GM18909 (cell line): ENCODE results near the gene TRIL.

Experiments
- ATAC-seq: cut with Tn5 transposase; IDR thresholded peaks from one replicate; pipeline ENCODE4 v1.9.1; 2021; ENCODE audit warnings: mild to moderate bottlenecking; ENCODE audit not compliant: unreplicated experiment, poor library complexity

Gene TRIL

DNA sequence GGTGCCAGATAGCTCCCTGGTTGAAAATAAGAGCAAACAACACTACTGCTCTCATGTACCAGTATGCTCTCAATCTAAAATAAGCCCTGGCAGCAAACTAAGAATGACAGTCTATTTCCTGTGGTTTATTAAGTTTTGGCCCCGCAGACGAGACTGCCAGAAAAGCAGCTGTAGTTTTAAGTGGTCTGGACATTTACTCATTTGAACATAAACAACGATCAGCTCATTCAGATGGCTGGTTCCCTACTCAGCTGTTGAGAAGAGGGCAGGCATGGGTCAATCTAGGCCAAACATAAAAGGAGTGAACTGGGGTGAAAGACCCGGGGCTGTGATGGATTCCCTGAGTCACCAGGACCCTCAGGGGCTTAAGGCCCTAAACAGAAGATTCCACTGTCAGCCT is 4.5 kb downstream of the TRIL start:
- no peak for ATAC-seq

DNA sequence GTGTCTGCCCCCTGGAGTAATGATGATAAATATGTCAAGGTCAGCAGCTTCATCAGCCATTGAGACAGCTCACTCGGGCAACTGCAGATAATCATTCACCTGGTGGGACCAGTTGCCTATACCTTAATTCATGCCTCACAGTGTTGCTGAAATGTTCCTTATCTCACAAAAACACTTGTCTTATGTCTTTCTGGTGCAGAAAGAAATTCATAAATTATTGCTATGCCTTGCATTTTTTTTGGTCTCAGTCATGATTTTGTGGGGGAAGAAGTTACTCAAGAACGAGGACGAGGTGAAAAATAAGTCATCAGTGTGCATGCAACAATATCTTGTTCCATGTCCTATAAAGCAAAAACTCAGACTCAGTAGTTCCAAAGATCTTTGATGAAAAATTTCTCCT is 16.0 kb downstream of the TRIL start:
- ATAC-seq: no peak

- ATAC-seq: no peak
Measured at GRCh38 chr7:28941633-28942032, 16.5 kb downstream of the TRIL start.

GRCh38 chr7:28940741-28941384 is 17.3 kb downstream of the TRIL start:
- ATAC-seq: no peak

GRCh38 chr7:28939844-28940544 is 18.1 kb downstream of the TRIL start:
- no peak for ATAC-seq

DNA sequence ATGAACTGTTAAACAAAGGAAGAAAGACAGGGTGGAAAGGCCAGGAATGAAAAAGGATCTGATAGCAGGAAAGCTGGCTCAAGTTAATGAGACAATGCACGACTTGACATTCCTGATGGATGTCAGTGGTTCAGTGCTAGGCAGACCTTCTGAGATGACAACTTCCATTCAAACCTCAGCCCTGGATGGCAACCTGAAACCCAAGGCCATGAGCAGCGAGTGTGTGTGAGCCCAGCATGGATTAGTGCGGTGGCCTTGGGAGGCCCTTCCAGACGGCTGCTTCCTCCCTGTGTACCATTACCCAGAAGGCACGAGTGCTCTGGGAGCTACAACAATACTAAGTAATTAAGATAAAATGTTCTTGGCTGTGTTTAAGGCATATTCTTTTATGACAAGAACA is 18.8 kb downstream of the TRIL start:
- ATAC-seq: no peak

DNA sequence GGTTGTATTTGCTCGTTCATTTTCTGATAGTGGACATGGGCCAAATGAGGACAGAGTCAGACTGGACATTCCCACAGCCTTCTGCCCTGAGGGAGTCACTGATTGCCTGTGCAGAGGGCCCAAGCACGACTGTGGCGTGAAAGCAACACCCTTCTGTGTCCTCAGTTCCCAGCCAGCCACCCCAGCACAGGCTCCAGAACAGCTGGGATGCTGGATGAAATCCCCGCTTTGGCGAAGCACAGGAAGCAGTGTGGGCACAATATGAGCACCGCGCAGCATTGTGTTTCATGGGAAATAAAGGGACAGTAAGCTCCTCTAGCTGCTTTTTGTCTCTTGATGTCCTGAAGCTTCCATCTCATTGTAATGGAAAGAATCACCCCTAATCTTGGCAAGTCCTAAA is 20.5 kb downstream of the TRIL start:
- no peak for ATAC-seq

DNA sequence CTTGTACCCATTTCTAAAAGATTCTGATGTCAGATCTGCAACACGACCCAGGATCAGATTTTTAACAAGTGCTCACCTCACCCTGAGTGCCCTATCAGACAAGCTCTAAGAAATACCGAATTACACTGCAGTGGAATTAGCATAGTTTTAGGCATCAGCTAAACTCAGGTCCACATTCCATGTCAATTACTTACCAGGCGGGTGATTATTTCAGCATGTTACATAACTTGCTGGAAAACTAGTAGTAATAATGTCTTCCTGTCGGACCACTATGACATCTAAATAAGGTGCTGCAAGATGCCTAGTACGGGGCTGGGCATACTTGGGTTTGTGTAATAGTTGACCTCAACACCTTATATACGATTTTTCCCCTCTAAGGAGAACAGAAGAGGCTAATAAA is 21.0 kb downstream of the TRIL start:
- ATAC-seq: no peak

DNA sequence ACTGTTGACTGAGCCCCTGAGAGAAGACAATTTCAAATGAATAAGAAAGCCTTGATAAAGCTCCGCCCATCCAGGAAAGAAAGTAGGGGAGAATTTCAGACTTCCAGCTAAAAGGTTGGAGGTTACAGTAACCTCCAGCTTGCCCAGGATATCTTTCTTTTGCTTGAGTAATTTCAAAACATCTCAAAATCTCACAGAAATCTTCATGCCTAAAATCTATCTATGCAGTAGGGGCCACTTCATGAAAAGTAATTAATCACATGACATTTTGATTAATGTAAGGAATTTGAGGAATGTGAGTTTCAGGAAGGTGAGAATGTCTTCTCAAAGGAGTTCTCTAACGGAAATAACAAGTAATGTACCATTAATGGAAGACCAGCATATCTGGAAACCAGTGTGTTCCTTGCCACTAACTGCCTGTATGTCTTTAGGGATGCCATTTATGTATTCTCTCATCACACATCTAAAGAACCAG is 24.2 kb downstream of the TRIL start:
- no peak for ATAC-seq

- no peak for ATAC-seq
Measured at GRCh38 chr7:28931565-28931964, 26.6 kb downstream of the TRIL start.

DNA sequence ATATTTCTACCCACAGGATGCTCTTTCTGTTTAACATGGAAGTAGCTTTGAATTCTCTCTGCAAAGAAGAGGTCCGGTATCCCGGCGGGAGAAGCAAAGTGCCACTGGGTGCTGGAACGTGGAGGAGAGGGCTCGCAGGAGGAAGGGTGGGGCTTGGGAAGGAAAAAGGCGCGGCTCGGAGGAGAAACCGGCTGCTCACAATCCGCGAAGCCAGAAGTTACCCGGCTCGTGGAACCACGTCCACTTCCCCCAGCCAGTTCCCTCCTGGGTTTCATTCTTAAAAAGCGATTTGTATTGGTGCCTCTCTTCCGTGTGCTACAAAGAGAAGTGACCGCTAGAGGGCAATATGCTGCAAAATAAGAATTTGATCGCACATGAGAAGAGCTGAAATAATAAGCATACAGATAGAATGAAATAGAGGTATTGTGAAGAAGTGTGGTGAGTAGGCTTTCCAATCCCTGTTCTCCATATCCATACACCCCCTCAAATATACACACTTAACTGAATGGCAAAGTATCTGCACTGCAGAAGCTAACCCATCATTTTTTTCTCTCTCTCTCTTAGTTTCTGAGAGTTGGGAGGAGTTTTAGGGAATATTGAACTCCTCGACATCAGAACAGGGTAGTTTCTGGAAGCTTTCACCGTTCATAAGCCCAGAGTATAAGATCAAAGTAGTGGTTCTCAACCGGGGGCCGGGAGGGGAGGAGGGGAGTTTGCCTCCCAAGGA is 31.1 kb downstream of the TRIL start:
- peak; percentile 89 for ATAC-seq

- ATAC-seq: no peak
Measured at GRCh38 chr7:28922624-28923331, 35.4 kb downstream of the TRIL start.

DNA sequence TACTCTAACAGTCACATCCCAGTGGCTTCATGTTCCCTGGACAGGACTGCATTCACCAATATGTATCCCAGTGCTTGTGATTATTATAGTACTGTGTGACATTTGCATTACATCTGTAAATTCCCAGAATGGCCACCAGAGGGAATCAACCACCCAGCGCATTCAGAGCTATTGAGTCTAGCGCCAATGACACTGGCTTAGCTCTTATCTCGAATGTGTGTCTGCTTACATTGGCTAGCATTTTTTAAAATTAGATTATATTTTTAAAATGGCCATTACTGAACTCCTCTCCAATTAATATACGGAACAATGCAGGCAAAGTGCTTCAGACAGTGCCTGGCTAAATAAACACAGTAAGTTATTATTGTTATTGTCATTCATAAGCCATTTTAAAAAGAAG is 36.3 kb downstream of the TRIL start:
- peak; percentile 80 for ATAC-seq

- ATAC-seq: no peak
Measured at GRCh38 chr7:28920424-28920823, 37.7 kb downstream of the TRIL start.

GRCh38 chr7:28919510-28919909 is 38.6 kb downstream of the TRIL start:
- no peak for ATAC-seq

GRCh38 chr7:28908775-28909174 is 49.4 kb downstream of the TRIL start:
- ATAC-seq: no peak

DNA sequence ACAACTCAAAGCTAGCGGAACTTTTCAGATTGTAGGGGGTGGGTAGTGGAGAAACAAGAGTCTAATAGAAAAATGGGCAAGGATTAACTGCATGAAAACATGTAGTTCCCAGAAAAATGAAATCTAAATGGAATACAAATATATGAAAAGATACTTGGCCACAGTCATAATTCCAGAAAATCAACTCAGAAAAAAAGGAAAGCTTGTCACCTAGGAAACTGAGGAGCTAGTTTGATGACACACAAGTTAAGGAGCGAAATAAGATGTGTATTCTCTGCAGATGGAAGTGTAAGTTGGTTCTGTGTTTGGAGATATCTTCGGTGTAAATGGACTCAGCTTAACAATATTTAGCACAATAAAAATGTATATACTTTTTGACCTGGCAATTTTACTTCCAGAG is 52.7 kb downstream of the TRIL start:
- ATAC-seq: no peak

GRCh38 chr7:28904578-28905048 is 53.5 kb downstream of the TRIL start:
- no peak for ATAC-seq

GRCh38 chr7:28903730-28904577 is 54.2 kb downstream of the TRIL start:
- ATAC-seq: no peak
